Measurements from ENCODE around the gene MBD5. TPM values are rescaled to one million over a fixed set of nuclear protein-coding genes. Genes with fewer than 3 reads are reported as not detected.

MBD5 gene
- total and polyA plus RNA-seq, 4 donors: 2.0 to 15.9 (median 9.5) TPM

- TF ChIP-seq ZBTB33 (IDR thresholded peaks at IDR 0.05) (no peak), HNF4G (IDR thresholded peaks at IDR 0.05) (no peak), FOXA2 (IDR thresholded peaks at IDR 0.05) (no peak), GABPA (IDR thresholded peaks at IDR 0.05 in 1 of 2, conservative IDR thresholded peaks at IDR 0.05 in 1 of 2) (no peak), SP1 (IDR thresholded peaks at IDR 0.05) (no peak), JUND (IDR thresholded peaks at IDR 0.05) (no peak), TAF1 (conservative IDR thresholded peaks at IDR 0.05) (no peak), EGR1 (IDR thresholded peaks at IDR 0.05; ENCODE audit: low read depth in 2 of 2) (no peak)
These were observed 473.1 kb downstream of the MBD5 start (continued) for GRCh38 chr2:148493822-148494563.

DNA sequence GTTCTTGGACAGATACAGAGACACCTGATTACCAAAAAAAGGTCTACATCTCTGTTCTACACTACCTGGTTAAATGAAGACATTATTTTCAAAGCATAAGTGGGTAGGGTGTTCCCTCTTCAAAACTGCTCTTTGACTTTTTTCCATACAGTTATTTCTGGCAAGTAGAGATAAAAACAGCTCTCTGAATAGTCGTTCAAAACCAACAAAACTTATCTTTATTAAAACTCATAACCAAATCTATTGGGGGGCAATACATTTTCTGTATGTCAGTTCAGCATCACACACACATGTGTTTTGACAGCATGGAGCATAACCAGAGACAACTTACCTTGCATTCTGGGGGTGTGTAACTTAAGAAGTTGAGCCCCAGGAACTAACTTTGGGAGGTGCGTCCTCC, 474.7 kb downstream of the MBD5 start:
- Histone ChIP-seq H3K27me3 (ENCODE audit: control insufficient read depth in 4 of 4, insufficient read depth in 4 of 4, low read length in 3 of 4) (no peaks in the 10 kb centered on the region), H3K27ac (ENCODE audit: low read depth in 1 of 2, low read length in 2 of 2) (no peak overlapping the region), H3K36me3 (ENCODE audit: control insufficient read depth in 4 of 4, insufficient read depth in 3 of 4, low read depth in 1 of 4, low read length in 3 of 4) (no peaks in the 10 kb centered on the region), H3K9me3 (ENCODE audit: control insufficient read depth in 4 of 4, low read length in 3 of 4) (no peaks in the 10 kb centered on the region), H3K4me1 (ENCODE audit: control insufficient read depth in 4 of 4, insufficient read depth in 4 of 4, low read length in 3 of 4) (no peaks in the 10 kb centered on the region), H3K9ac (ENCODE audit: low read depth in 1 of 2, low read length in 2 of 2) (no peak overlapping the region), H3K4me3 (ENCODE audit: low read depth in 1 of 3, low read length in 3 of 3) (no peak overlapping the region)
- no peak for TF ChIP-seq HNF4A (conservative IDR thresholded peaks at IDR 0.05)
- TF ChIP-seq SP1 (IDR thresholded peaks at IDR 0.05): no peak
- no peak for TF ChIP-seq YY1 (IDR thresholded peaks at IDR 0.05)
- TF ChIP-seq JUND (IDR thresholded peaks at IDR 0.05): no peak
- no peak for TF ChIP-seq ATF3 (IDR thresholded peaks at IDR 0.05)
- no peak for TF ChIP-seq CTCF (IDR thresholded peaks at IDR 0.05; ENCODE audit: low read depth, low read length, missing input control)
- TF ChIP-seq FOXA2 (IDR thresholded peaks at IDR 0.05): no peak
- no peak for TF ChIP-seq TAF1 (conservative IDR thresholded peaks at IDR 0.05)
- no peak for TF ChIP-seq MAX (IDR thresholded peaks at IDR 0.05)
- TF ChIP-seq RAD21 (IDR thresholded peaks at IDR 0.05): no peak
- no peak for TF ChIP-seq EGR1 (IDR thresholded peaks at IDR 0.05; ENCODE audit: low read depth in 2 of 2)
- WGBS: 79% methylated on average over 2 of the region's 2 CpGs
- no peak for DNase-seq (ENCODE audit: low spot score)

GRCh38 chr2:148501545-148501944, 480.7 kb downstream of the MBD5 start:
- Histone ChIP-seq H3K9ac (ENCODE audit: low read depth in 1 of 2, low read length in 2 of 2) (no peak overlapping the region), H3K4me3 (ENCODE audit: low read depth in 1 of 3, low read length in 3 of 3) (no peak overlapping the region), H3K4me1 (ENCODE audit: control insufficient read depth in 4 of 4, insufficient read depth in 4 of 4, low read length in 3 of 4) (no peaks in the 10 kb centered on the region), H3K27ac (ENCODE audit: low read depth in 1 of 2, low read length in 2 of 2) (no peak overlapping the region), H3K36me3 (ENCODE audit: control insufficient read depth in 4 of 4, insufficient read depth in 3 of 4, low read depth in 1 of 4, low read length in 3 of 4) (no peaks in the 10 kb centered on the region), H3K27me3 (ENCODE audit: control insufficient read depth in 4 of 4, insufficient read depth in 4 of 4, low read length in 3 of 4) (no peaks in the 10 kb centered on the region), H3K9me3 (ENCODE audit: control insufficient read depth in 4 of 4, low read length in 3 of 4) (no peaks in the 10 kb centered on the region)
- DNase-seq (ENCODE audit: low spot score): no peak
- WGBS: 41% methylated on average over 1 of the region's 1 CpG
- no peak for TF ChIP-seq FOXA2 (IDR thresholded peaks at IDR 0.05)
- no peak for TF ChIP-seq GABPA (IDR thresholded peaks at IDR 0.05 in 1 of 2, conservative IDR thresholded peaks at IDR 0.05 in 1 of 2)
- TF ChIP-seq REST (IDR thresholded peaks at IDR 0.05): no peak
- TF ChIP-seq RXRA (IDR thresholded peaks at IDR 0.05): no peak
- no peak for TF ChIP-seq JUND (IDR thresholded peaks at IDR 0.05)
- no peak for TF ChIP-seq ATF3 (IDR thresholded peaks at IDR 0.05)
- TF ChIP-seq HNF4A (conservative IDR thresholded peaks at IDR 0.05): no peak
- no peak for TF ChIP-seq FOXA1 (IDR thresholded peaks at IDR 0.05)
- TF ChIP-seq YY1 (IDR thresholded peaks at IDR 0.05): no peak
- no peak for TF ChIP-seq ZBTB33 (IDR thresholded peaks at IDR 0.05)
- no peak for TF ChIP-seq MAX (IDR thresholded peaks at IDR 0.05)
- TF ChIP-seq SP1 (IDR thresholded peaks at IDR 0.05): no peak
- TF ChIP-seq EGR1 (IDR thresholded peaks at IDR 0.05; ENCODE audit: low read depth in 2 of 2): no peak

All from liver (tissue), 9 donors.